ENCODE data around the gene GRID1. TPM values are rescaled to one million over a fixed set of nuclear protein-coding genes. Genes with fewer than 3 reads are reported as not detected.
A peak's percentile ranks its signal among the peaks of the same experiment; 100 is the strongest.

The GRID1 gene
- polyA plus RNA-seq, 1 of the 3 experiments (the other 2 are of a cell fraction): 0.13 TPM

DNA sequence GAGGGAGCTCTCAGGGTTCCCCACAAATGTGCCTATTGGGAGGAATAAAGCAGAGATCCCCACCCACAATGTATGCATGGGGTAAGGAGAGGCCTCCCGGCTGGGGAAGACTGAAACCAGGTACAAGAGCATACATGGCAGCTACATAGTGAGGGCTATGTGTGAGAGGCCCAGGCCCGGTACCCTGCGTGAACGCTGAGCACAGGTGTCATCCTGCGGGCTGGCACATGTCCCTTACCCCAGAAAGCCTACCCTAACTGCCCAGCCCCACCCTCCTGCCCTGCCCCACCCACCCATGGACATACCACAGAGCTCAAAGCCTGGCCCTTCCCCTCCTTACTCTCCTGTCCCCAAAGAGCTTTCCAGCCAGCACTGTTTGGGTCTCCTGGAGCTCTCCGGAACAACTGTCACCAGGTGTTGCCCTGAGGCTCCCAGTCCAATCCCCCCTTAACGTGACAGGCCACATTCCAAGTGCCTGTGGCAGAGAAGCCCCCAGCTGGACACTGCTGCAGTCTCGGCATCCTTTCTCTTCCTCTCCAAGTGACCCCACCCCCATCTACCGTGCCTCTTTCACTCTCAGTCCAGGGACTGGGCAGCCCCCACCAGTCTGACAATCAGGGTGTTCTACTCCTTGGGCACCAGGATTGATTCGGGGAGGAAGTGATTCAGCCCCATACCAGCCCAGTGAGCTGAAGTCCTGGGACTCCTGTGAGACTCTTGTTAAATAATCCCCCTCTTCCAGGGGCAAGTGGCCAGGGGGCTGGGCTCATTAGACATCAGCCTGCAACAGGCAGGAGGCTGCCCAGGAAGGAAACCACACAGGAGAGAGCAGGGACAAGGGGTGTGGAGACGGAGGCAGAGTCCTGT is 19.6 kb downstream of the GRID1 start (continued):
- TF ChIP-seq RCOR1 (IDR thresholded peaks at IDR 0.05; ENCODE audit: low read length) (no peak), TEAD4 (IDR thresholded peaks at IDR 0.05; ENCODE audit: borderline replicate concordance, insufficient read depth) (no peak)

DNA sequence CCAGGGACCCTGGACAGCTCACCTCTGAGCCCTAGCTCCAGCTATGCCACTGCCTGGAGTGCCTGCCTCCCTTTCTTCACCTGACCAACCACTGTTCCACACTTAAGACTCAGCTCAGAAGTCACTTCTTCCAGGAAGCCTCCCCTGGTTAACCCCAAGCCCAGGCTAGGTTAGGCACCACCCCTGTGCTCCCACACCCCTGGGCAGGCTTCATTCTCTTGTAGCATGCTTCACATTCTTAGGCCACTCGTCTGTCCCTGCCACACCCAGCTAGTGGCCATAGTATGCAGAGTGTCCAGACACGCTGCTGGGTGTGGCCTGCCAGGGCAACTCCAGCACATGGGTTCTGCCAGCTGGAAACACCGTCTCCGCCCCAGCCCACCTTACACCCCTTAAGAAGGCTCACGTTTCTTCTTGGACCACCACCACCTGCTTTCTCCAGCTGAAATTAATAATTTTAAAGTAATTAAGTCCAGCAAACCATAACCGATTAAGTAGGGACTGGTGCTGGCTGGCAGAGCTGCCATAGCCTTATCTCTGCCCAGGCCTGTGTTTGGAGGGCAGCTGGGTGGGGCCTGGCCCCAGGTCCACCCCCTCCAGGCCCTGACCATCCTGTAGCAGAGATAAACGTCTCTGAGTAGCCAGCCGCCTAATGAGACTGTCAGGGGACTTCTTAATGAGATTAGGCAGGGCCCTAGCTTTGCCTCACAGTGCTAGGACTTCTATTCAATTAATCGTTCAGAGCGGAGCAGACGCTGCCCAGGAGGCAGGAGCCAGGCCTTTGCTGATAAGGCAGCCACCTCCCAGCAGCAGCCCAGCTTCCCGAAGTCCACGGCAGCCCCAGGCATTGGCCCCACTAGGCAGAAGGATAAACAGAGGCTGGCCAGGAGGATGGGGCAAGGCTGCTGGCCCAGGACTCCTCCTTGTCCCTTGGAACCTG is 20.5 kb downstream of the GRID1 start:
- 9% methylated on average over 13 of the region's 13 CpGs for WGBS (ENCODE audit: low lambda C conversion rate)
- Histone ChIP-seq H3K79me2 (ENCODE audit: insufficient read depth) (no peaks in the 10 kb centered on the region), H2AFZ (ENCODE audit: low read depth) (no peak overlapping the region), H3K36me3 (replicated peaks in 1 of 2; ENCODE audit: control insufficient read depth in 1 of 2, insufficient read depth in 2 of 2, low read length in 1 of 2) (no peaks in the 10 kb centered on the region), H3K27ac (ENCODE audit: low read depth in 2 of 2, low read length in 1 of 2) (peak overlapping the region in 1 of 2 experiments; percentile 86; a peak in 2 of 4 replicates), H3K9me3 (no peaks in the 10 kb centered on the region), H3K4me2 (no peak overlapping the region), H3F3A (replicated peaks; ENCODE audit: insufficient read depth) (no peaks in the 10 kb centered on the region), H3K9me2 (no peaks in the 10 kb centered on the region), H4K20me1 (ENCODE audit: insufficient read depth) (no peaks in the 10 kb centered on the region), H3K27me3 (ENCODE audit: insufficient read depth) (no peaks in the 10 kb centered on the region), H3K4me3 (ENCODE audit: low read depth in 2 of 2, low read length in 1 of 2) (no peak overlapping the region), H3K4me1 (ENCODE audit: control insufficient read depth in 1 of 2, insufficient read depth in 2 of 2, low read depth in 1 of 2, low read length in 1 of 2) (peaks cover 0 to 58% of the 10 kb centered on the region in 2 experiments; a peak in 2 of 4 replicates), H3K9ac (no peak overlapping the region)
- DNase-seq: peak; percentile 92
- POLR2A ChIA-PET: interaction anchor here (0.8 to 1.6 kb wide), 8 partner anchors 15 to 124 kb away, joined by 3 to 7 read pairs (median 4); partner anchors contain the start of gene GRID1
- TF ChIP-seq FOXJ3 (CRISPR knock-in tag; IDR thresholded peaks at IDR 0.05) (peak; percentile 91; the same call in 1 of the 2 replicates), RCOR1 (IDR thresholded peaks at IDR 0.05; ENCODE audit: low read length) (peak; percentile 91), RFX5 (IDR thresholded peaks at IDR 0.05; ENCODE audit: low read length) (no peak), CHD2 (IDR thresholded peaks at IDR 0.05; ENCODE audit: low read length, partially characterized antibody) (peak; percentile 86), TEAD4 (IDR thresholded peaks at IDR 0.05; ENCODE audit: borderline replicate concordance, insufficient read depth) (0 out of 2 replicates have a peak, but pooled peaks have one; percentile 64), MXI1 (IDR thresholded peaks at IDR 0.05; ENCODE audit: low read depth, low read length) (0 out of 2 replicates have a peak, but pooled peaks have one; percentile 12), JUND (IDR thresholded peaks at IDR 0.05) (no peak), TCF12 (IDR thresholded peaks at IDR 0.05) (peak; percentile 66), SMC3 (IDR thresholded peaks at IDR 0.05; ENCODE audit: low read depth, low read length) (no peak; the same call in 1 of the 2 replicates), GATA2 (CRISPR knock-in tag; IDR thresholded peaks at IDR 0.05) (peak; percentile 99), EP300 (IDR thresholded peaks at IDR 0.05; ENCODE audit: borderline replicate concordance in 1 of 2, low read depth in 1 of 2, low read length in 1 of 2) (peak in 1 of 2 experiments; percentile 98; a peak in 2 of 4 replicates), RAD21 (IDR thresholded peaks at IDR 0.05; ENCODE audit: low read length) (peak; percentile 26)
- TF ChIP-seq, protein P1, sequence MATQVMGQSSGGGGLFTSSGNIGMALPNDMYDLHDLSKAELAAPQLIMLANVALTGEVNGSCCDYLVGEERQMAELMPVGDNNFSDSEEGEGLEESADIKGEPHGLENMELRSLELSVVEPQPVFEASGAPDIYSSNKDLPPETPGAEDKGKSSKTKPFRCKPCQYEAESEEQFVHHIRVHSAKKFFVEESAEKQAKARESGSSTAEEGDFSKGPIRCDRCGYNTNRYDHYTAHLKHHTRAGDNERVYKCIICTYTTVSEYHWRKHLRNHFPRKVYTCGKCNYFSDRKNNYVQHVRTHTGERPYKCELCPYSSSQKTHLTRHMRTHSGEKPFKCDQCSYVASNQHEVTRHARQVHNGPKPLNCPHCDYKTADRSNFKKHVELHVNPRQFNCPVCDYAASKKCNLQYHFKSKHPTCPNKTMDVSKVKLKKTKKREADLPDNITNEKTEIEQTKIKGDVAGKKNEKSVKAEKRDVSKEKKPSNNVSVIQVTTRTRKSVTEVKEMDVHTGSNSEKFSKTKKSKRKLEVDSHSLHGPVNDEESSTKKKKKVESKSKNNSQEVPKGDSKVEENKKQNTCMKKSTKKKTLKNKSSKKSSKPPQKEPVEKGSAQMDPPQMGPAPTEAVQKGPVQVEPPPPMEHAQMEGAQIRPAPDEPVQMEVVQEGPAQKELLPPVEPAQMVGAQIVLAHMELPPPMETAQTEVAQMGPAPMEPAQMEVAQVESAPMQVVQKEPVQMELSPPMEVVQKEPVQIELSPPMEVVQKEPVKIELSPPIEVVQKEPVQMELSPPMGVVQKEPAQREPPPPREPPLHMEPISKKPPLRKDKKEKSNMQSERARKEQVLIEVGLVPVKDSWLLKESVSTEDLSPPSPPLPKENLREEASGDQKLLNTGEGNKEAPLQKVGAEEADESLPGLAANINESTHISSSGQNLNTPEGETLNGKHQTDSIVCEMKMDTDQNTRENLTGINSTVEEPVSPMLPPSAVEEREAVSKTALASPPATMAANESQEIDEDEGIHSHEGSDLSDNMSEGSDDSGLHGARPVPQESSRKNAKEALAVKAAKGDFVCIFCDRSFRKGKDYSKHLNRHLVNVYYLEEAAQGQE (IDR thresholded peaks at IDR 0.05; ENCODE audit: low read depth, low read length): 0 out of 2 replicates have a peak, but pooled peaks have one; percentile 46
- TF ChIP-seq, protein P2, sequence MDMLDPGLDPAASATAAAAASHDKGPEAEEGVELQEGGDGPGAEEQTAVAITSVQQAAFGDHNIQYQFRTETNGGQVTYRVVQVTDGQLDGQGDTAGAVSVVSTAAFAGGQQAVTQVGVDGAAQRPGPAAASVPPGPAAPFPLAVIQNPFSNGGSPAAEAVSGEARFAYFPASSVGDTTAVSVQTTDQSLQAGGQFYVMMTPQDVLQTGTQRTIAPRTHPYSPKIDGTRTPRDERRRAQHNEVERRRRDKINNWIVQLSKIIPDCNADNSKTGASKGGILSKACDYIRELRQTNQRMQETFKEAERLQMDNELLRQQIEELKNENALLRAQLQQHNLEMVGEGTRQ (IDR thresholded peaks at IDR 0.05; ENCODE audit: borderline replicate concordance, low read depth, low read length): no peak
- CTCF ChIA-PET: interaction anchor here (0.8 to 13.2 kb wide), 20 partner anchors 15 to 245 kb away, joined by 3 to 191 read pairs (median 4); partner anchors contain the start of gene GRID1
